Measurements from ENCODE around the gene MALRD1.

- TF ChIP-seq REST (IDR thresholded peaks at IDR 0.05; ENCODE audit: insufficient read depth in 1 of 2, low read depth in 2 of 2, low read length in 2 of 2) (no peak), TAF1 (IDR thresholded peaks at IDR 0.05; ENCODE audit: borderline replicate concordance, insufficient read depth, low read length) (no peak), POLR2AphosphoS5 (IDR thresholded peaks at IDR 0.05; ENCODE audit: low read depth, low read length) (no peak), SIN3A (IDR thresholded peaks at IDR 0.05; ENCODE audit: borderline replicate concordance, insufficient read depth, low read length) (no peak), FOXP2 (optimal IDR thresholded peaks at IDR 0.05; ENCODE audit: borderline replicate concordance, extremely low read depth, extremely low read length, insufficient read depth) (no peak)
Observed at GRCh38 chr10:19204246-19204917, 155.8 kb downstream of the MALRD1 start.

Data from PFSK-1 (cell line).